CD4-positive, alpha-beta T cell treated with Interleukin-15 for 1 hour (primary cell): ENCODE data around the gene CELF2.

ENCODE experiments used
- DNase-seq: peaks from one replicate; pipeline ENCODE4 v3.0.0-alpha.2; 2020

CELF2 gene

DNA sequence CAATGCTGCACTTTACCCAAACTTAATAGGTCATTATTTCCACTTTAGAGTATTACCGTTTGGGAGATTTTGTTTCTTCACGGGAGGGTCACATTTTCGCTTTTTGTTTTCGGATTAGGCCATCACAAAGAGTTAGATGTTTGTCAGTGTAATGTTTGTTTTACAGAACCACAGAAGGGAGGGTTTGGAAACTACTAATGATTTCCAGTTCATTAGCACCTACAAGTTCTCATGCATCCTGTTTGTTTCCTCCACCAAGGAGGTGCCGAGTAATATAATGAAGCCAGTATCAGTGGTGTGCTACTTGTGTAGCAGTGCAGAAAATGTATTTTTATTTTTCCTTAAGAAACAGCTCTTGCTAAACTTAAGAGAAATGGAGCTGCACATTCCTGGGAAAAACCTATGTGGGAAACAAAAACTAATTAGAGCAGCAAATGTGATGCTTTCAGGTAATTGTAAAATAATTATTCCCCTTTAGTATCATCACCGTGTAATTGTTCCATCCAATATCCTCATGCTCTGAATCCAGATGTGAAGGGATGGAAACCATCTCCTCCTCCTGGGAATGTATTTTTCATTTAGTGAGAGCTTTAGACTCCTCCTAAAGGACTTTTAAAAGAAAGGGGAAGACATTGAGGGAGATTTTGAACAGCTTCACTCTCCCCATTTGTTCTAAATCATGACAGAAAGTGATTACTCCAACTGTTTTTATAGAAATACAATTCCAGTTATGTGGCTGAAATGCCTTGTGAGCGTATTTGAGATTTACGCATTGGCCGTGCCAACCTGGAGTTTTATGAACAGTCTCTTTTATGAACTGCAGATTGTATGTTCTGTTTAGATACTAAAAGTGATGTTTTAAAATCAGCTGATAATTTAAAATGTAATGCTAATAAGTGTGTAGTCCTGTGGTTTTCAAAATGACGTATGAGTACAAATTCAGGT, 5.6 kb downstream of the CELF2 start:
- no peak for DNase-seq

GRCh38 chr10:11024596-11024995, 6.9 kb downstream of the CELF2 start:
- DNase-seq: no peak

DNA sequence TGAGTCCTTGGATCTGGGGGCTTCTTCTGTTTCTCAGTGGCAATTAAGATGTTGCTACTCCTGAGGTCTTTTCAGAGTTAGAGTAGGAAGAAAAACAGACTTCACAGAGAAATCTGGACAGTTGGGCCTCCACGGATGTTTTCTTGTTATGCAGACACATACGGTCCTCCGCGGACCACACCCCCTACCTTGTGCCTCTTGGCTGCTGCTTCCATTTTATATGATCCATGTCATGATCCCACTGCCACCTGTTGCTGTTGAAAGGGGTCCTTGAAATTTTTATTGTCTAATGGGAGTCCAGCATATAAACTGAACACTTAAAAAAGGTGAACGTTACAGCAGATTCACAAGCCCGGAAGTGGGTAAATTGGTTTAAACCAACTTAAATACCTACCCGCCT, 8.3 kb downstream of the CELF2 start:
- no peak for DNase-seq

DNA sequence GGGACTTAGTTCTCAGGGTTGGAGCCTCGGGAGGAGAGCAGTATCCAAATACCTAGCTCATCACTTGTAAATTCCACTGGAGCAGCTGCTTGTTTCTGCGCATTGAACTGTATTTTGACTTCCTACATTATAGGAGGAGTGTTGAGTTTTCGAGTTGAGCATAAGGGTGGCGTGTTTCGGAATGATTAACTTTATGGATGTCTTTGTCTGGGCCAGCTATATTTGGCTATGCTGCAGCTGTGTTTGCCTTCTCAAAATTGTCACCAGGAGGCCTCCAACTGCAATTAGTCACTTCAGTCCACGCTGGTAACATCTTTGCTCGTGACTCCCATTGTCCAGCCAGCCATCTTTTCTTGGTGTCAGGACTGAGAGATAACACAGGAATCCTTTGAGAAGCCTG, 9.1 kb downstream of the CELF2 start:
- DNase-seq: no peak

DNA sequence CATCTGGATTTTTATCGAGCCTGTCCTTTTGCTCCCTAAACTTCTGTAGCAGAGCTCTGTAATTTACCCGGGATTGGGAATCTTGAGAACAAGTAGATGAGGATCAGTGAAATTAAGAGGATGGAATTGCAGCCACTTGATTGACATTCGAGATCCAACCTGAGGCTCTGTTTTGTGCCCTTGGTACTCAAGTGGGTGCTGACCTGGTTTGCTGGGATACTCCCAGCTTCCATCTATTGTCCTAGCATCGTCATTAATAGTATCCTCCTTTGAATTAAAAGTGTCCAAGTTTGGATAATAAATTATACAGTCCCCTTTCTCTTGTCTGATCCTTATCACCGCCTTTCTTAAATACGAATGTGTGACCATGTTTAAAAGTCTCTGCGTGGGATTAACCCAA, 17.1 kb downstream of the CELF2 start:
- DNase-seq: no peak

GRCh38 chr10:11035301-11035991, 17.8 kb downstream of the CELF2 start:
- DNase-seq: no peak

DNA sequence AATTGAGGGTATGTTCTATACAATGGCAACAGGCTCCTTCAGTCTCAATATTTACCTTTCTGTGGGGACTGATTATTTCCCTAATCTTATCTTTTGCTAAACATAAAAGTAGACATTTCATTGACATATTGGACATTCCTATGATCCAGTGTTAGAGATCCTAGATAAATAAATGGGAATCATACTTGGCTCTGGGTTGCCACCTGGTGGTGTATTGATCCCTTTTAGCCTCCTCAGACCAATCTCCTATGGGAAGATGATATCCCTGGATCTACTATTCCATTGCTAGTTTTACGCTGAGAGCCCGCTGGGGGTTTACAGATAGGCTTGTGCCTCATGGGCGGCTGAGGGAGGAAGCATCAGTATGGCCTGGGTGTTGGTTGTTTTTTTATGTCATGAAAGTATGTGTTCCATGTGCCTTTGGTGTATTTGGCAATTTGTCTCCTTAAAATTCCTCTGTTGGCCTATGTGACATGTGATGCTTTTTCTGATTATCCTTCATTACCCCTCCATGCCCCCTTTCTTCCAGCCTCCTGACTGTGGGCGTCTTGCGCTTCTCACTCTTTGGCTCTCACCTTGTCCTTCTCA, 18.8 kb downstream of the CELF2 start:
- no peak for DNase-seq

DNA sequence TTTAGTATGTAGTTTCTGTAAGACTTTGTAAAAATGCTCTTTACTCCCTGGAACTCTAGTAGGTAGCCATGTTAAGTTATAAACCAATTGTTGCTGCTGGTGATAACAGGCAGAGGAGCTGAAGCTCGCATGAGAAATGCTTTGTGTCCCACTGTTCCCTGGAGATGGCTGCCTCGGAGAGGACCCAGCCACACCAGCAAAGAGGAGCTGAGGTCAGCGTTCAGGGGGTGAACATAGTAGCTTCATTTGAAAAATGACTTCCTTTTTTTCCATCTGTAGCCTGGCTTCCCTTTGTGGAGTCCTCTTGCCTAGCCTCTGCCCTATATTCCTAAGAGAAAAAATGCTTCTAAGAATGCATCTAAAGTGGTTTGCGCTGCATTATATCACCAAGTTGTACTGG, 20.3 kb downstream of the CELF2 start:
- no peak for DNase-seq

- DNase-seq: no peak
Measured at GRCh38 chr10:11042357-11042756, 24.7 kb downstream of the CELF2 start.

DNA sequence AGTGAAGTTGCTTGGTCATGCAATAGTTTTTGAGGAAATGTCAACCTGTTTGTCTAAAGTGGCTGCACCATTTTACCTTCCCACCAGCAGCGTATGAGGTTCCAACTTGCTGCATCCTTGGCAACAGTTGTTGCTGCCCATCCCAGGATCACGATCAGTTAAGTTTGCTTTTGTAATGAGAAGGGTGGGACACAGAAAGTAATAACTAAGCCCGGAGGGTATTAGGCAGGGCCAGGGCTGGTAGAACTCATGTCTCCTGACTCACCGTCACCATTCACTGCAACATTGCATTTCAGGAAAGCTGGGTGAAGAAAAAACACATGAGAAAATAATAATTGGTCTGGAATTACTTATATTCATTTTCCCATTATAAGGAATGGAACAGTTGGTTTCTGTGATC, 25.4 kb downstream of the CELF2 start:
- no peak for DNase-seq

DNA sequence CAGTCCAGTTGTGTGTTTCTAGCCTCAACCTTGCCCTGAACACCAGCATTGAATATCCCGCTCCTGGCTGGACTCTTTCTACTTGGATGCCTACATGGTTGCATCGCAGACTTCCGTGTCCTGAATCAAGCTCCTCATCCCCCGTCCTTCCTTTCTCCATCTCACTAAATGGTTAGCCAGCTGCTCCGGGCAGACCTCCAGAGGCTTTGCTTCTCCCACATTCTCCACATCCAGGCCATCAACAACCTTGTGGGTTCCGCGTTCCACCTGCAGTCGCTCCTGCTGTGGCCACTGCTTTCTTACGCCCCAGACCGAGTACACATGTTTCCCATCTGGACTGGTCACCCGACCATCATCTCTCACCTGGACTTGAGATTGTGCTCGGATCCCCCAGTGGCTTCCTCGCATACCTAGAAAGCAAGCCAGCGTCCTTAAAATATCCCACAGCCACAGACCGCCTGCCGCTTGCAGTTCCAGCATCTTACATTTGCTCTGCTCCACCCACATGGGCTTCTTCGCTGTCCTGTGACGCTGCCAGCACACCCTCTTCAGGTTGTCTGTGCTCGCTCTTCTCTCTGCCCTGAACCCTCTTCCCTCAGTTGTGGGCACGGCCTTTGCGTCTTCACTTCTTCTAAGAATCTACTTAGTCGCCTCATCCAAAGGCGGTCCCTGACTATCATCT, 25.9 kb downstream of the CELF2 start:
- no peak for DNase-seq

- DNase-seq: no peak
Measured at GRCh38 chr10:11045487-11045886, 27.8 kb downstream of the CELF2 start.

DNA sequence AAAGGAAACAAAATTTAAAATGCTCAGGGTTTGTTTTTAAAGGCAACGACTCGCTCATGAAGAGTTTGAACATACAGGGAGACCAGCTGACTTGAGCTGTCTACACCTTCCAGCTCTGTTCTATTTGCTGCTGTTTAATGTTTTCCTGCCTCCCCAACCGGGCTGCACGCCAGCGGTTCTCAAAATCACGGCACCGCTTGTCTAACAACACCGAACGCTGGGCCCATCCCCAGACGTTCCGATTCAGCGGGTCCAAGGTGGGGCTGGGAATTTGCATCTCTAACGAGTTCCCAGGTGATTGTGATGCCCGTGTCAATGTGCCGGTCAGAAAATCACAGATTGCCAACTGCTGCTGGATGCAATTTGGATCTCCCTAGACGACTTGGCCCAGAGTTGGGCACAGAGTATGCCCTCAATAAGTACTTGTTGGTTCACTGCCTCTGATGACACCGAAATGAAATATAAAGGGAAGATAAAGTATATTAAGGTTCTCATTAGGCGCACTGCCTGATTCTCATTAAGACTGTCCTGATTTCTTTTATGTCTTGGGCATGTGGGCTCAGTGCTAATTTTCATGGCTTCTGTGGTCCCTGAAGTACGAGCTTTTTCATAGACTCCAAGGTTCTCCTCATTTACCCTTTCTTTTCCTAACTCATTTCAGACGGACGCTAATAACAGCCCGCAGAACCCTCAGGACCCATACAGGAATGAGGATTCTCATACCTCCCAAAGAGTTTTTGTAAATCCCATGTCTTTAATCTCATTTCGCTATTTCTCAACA, 28.5 kb downstream of the CELF2 start:
- DNase-seq: no peak

DNA sequence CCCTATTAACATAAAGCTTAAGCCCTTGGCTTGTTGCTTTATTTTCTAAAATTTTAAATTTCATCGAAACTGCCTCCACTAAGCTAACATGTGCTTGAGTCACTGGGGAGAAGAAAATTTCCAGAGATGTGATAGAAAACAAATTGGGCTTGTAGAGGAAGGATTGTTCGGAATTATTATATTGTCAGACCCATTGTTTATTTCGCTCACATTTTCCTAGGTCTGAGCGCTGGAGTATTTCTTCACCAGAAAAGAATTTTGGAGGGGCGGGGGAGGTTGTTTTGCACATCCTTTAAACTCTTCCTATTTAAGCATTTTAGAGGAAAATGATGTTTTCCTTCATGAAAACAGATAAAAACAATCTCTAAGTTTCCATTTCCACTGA, 29.1 kb downstream of the CELF2 start:
- no peak for DNase-seq

GRCh38 chr10:11048707-11049278, 31.1 kb downstream of the CELF2 start:
- DNase-seq: no peak

DNA sequence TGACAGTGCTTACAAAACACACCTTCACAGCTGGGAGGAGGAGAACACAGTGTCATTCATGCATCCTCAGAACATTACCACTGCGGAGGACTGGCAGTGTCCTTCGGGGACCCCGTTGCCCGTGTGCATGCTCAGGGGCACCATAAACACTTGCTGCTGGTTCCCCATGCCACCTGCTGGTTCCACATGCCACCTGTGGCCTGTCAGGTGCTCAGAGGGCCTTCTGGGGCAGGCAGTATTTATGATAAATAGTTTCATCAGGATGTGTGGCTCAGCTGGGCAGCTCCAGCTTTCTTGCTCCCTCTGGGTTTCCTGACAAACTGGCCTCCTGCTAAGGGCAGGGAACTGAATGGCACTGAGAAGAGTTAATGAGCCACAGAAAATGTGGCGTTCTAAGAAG, 32.1 kb downstream of the CELF2 start:
- no peak for DNase-seq

- DNase-seq: no peak
Measured at GRCh38 chr10:11050301-11051287, 32.9 kb downstream of the CELF2 start.

- DNase-seq: no peak
Measured at GRCh38 chr10:11057018-11057417, 39.3 kb downstream of the CELF2 start.

- DNase-seq: no peak
Measured at GRCh38 chr10:11057448-11057847, 39.8 kb downstream of the CELF2 start.

GRCh38 chr10:11057994-11058393, 40.3 kb downstream of the CELF2 start:
- DNase-seq: no peak

DNA sequence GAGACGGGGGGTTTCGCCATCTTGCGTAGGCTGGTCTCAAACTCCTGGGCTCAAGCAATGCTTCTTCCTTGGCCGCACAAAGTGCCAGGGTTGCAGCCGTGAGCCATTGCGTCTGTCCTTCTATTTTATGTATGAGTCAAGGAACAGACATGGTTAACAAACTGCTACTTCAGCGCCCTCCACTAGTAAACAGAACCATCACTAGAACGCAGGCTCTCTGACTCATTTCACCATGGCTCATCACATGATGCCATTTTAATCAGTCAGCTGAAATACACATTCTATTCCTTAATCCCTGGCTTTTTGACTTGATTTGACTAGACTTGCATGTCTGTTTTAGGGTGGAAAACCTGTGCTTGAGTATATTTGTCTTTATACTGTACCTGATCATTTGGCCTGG, 41.3 kb downstream of the CELF2 start:
- no peak for DNase-seq
